HG03025 (cell line): ENCODE measurements around the gene ADGRL3.

Experiments used
- ATAC-seq: cut with Tn5 transposase; IDR thresholded peaks from one replicate; pipeline ENCODE4 v1.9.1; 2021; ENCODE audit warnings: mild to moderate bottlenecking, moderate library complexity; ENCODE audit not compliant: unreplicated experiment, low FRiP score

The ADGRL3 gene

GRCh38 chr4:61407642-61408618 lies 207.8 kb downstream of the ADGRL3 start:
- ATAC-seq, result no peak

- ATAC-seq, result no peak
Measured at GRCh38 chr4:61408861-61409260, 208.7 kb downstream of the ADGRL3 start.

- no peak for ATAC-seq
Measured at GRCh38 chr4:61411241-61411640, 211.1 kb downstream of the ADGRL3 start.

DNA sequence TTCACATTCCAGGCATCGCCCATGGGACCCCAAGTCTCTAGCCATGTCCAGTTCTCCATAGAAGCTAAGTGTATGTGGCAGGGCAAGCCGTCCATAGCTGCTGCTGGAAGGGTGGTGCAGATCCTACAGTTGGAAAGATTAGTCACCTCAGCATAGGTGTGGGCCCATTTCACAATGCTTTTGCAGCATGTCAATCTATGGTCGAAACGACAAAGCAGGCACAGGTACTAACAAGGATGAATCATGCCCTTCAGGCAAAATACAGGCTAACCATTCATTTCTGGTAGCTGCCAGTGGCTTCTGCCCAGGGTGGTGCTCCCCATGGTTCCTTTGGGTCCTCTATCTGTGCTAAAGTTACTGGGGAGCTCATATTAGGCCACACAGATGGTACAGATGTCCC lies 225.2 kb downstream of the ADGRL3 start:
- no peak for ATAC-seq

GRCh38 chr4:61426229-61426628 lies 226.1 kb downstream of the ADGRL3 start:
- ATAC-seq, result no peak

GRCh38 chr4:61427099-61427817 lies 227.1 kb downstream of the ADGRL3 start:
- no peak for ATAC-seq

DNA sequence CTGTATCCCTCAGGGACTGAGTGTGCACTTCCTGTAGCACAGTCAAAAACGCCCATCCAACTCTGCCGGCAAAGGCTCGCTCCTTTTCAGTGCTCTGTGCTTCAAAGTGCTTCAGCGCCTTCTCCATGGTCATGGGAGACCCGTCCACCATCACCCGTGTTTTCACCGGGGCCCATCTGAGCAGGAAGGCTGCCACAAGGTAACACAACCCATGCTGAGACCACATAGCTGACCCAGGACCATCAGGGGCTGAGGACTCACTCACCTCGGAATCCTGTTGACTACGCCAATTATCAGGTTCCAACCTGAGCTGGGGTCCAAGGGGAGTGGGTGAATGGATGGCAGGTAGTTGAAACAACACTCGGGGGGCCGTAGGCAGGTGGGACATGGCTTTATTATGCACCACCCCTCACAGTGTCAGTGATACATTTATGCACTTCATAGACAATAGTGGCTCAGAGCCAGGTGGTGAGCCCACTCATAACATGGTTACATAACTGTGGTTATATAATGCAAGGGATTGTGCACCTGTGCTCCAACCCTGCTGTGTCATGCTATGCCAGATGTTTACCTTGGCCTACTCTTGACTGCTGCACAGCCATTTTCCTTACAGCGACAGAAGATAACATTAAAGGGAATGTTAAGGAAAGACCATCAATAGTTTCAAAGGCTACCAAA lies 227.8 kb downstream of the ADGRL3 start:
- ATAC-seq, result no peak

DNA sequence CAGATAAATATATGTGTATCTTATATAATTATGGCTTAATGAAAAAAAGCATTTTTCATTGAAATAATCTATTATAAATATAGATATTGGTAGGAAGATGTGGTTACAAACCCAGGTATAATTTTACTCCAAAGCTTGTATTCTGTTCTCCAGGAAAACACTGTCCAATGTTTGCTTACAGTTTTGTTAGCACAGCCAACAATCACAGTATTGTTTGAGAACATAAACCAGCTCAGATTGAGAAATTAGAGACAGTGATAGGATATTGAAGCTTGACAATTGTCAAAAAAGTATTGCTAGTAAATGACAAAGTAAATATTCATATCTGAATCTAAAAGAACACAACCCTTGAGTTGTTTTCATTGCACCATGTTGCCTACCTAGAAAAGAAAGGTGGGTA lies 228.8 kb downstream of the ADGRL3 start:
- ATAC-seq, result no peak

- ATAC-seq, result no peak
Measured at GRCh38 chr4:61431131-61431530, 231.0 kb downstream of the ADGRL3 start.

GRCh38 chr4:61437923-61438322 lies 237.8 kb downstream of the ADGRL3 start:
- no peak for ATAC-seq

- ATAC-seq, result no peak
Measured at GRCh38 chr4:61440321-61440720, 240.2 kb downstream of the ADGRL3 start.

GRCh38 chr4:61442936-61443335 lies 242.8 kb downstream of the ADGRL3 start:
- no peak for ATAC-seq

GRCh38 chr4:61443813-61444510 lies 243.8 kb downstream of the ADGRL3 start:
- no peak for ATAC-seq

GRCh38 chr4:61445374-61446063 lies 245.4 kb downstream of the ADGRL3 start:
- ATAC-seq, result no peak

DNA sequence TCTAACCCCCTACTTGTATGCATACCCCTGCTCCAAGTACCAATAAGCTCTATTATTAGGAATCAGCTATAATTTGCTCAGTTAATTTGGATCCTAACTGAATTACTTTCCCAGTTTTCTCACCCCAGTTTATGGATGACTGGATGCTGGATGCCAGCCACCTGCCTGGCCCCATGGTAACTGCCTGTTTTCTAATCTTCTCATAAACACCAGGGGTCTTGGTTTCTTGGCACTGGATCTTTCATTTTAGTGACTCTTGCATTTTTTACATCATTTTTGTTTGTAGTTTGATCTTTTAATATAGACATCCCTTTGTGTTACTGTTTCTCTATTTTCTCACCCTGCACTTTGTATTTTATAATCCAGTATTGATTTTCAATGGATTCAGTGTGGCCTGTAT lies 246.8 kb downstream of the ADGRL3 start:
- ATAC-seq, result no peak

DNA sequence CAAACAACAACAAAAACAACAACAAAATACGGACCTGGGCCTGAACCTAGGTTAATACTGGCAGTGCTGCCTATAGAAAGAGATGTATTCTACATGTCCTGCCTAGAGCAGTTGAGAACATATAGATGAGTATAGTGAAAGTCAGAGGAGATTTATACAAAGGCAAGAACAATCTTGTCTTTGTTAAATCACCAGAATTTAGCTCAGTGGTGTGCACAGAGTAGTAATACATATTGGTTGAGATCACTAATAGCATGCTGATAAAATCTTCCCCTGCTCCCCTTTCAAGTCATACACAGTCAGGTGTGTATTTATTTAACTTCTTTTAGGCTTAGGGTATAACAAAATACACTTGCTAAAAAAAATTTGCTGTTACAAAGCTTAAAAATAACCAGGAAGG lies 247.8 kb downstream of the ADGRL3 start:
- no peak for ATAC-seq

GRCh38 chr4:61451935-61452334 lies 251.8 kb downstream of the ADGRL3 start:
- ATAC-seq, result no peak

- ATAC-seq, result no peak
Measured at GRCh38 chr4:61461956-61462355, 261.8 kb downstream of the ADGRL3 start.

DNA sequence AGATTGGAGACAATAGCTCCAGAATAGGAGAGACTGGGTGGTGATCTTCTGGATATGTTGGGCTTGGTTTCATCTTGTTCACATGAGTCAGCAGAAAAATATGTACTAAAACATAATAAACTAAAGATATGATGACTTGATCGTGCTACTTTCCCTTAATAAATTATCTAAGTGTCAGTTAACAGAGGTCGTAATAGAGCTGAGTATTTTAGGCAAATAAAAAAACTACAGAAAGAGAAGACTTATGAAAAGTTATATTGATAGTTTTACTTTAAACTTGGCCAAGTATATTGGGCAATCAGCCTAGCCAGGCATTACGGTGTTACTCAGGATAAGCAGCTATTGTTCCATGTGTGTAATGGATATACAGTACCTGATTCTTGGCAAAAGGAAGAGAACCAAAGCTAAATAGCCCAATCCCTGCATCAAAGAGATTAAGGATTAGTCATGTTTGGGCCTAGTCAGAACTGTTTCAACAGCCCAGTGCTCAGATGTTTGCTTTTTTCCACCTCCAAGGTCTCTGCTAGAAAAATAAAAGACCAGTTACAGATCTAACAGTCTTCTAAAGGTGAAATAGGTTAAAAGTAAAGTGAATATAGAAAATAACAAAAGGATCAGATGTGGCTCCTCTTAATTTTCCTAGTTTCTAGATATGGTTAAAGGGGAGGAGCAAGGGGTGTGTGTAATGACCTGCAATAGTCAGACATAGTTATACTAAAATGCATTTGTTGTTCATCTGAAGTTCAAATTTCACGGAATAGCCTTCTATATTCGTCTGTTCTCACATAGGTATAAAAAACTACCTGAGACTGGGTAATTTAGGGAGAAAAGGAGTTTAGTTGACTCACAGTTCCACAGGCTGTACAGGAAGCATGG lies 262.6 kb downstream of the ADGRL3 start:
- ATAC-seq, result no peak
